ENCODE data around the gene RPS6KA3.

RPS6KA3 gene

GRCh38 chrX:20140420-20140819, 126.3 kb downstream of the RPS6KA3 start:
- H3K23ac ChIP-seq (ENCODE audit: low read length): no peak overlapping the region
- H3K4ac ChIP-seq (ENCODE audit: low read depth, low read length): no peak overlapping the region
- H3K4me2 ChIP-seq (ENCODE audit: low read length): peak overlapping the region; percentile 29
- WGBS (ENCODE audit: extremely low coverage, insufficient coverage, low lambda C conversion rate): no CpG with 5 or more reads among the region's 3 CpGs
- no peak overlapping the region for H2AK5ac ChIP-seq (ENCODE audit: low read length)
- peak overlapping the region; percentile 49 for H3K9ac ChIP-seq (ENCODE audit: low read length)
- no peak overlapping the region for H2BK5ac ChIP-seq (ENCODE audit: low read length)
- no peak overlapping the region for H2BK120ac ChIP-seq (ENCODE audit: low read depth, low read length)
- no peak overlapping the region for H4K8ac ChIP-seq (ENCODE audit: low read depth, low read length)
- H3K79me2 ChIP-seq (ENCODE audit: control insufficient read depth, insufficient read depth, low read length): peaks cover 31% of the 10 kb centered on the region
- H3K56ac ChIP-seq (ENCODE audit: low read length): no peak overlapping the region
- no peak overlapping the region for H3K18ac ChIP-seq (ENCODE audit: low read length)
- no peak for DNase-seq
- no peaks in the 10 kb centered on the region for H3K79me1 ChIP-seq (ENCODE audit: low read length)
- H2BK15ac ChIP-seq (replicated peaks; ENCODE audit: low read depth): no peak overlapping the region
- H3K4me1 ChIP-seq (ENCODE audit: control insufficient read depth, low read depth, low read length): no peaks in the 10 kb centered on the region
- peaks cover 2% of the 10 kb centered on the region for H3K36me3 ChIP-seq (ENCODE audit: control insufficient read depth, insufficient read depth, low read length)
- H3K4me3 ChIP-seq (ENCODE audit: low read length): peak overlapping the region; percentile 31
- no peak overlapping the region for H4K5ac ChIP-seq (ENCODE audit: low read length)
- H3K27me3 ChIP-seq (ENCODE audit: insufficient read depth, low read length, poor library complexity): no peaks in the 10 kb centered on the region
- H3K27ac ChIP-seq (ENCODE audit: low read depth, low read length): no peak overlapping the region

DNA sequence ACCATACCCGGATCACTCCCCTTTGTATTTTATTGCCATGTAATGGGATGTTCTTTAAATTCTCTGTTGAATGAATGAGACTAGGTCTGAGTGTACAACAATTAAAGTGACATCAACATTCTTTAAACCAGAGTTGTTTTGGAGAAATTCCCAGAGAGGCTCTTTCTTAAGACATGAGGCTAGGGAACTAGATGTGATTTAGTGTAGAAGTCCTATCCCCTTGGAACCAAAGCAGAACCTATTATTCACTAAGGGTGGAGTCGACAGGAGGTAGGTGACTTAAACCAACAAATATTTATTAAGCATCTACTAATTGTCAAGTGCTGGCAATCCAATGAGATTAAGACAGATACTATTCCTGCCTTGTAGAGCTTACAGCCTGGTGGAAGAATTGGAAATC, 126.7 kb downstream of the RPS6KA3 start:
- no peaks in the 10 kb centered on the region for H3K4me1 ChIP-seq (ENCODE audit: control insufficient read depth, low read depth, low read length)
- peaks cover 31% of the 10 kb centered on the region for H3K79me2 ChIP-seq (ENCODE audit: control insufficient read depth, insufficient read depth, low read length)
- no peak overlapping the region for H3K23ac ChIP-seq (ENCODE audit: low read length)
- H3K27me3 ChIP-seq (ENCODE audit: insufficient read depth, low read length, poor library complexity): no peaks in the 10 kb centered on the region
- no peak for DNase-seq
- no peak overlapping the region for H3K27ac ChIP-seq (ENCODE audit: low read depth, low read length)
- H3K56ac ChIP-seq (ENCODE audit: low read length): no peak overlapping the region
- H2BK120ac ChIP-seq (ENCODE audit: low read depth, low read length): no peak overlapping the region
- H3K4me2 ChIP-seq (ENCODE audit: low read length): no peak overlapping the region
- H2BK15ac ChIP-seq (replicated peaks; ENCODE audit: low read depth): no peak overlapping the region
- no CpG with 5 or more reads among the region's 2 CpGs for WGBS (ENCODE audit: extremely low coverage, insufficient coverage, low lambda C conversion rate)
- H3K9ac ChIP-seq (ENCODE audit: low read length): no peak overlapping the region
- H2BK5ac ChIP-seq (ENCODE audit: low read length): no peak overlapping the region
- H3K36me3 ChIP-seq (ENCODE audit: control insufficient read depth, insufficient read depth, low read length): peaks cover 2% of the 10 kb centered on the region
- H3K79me1 ChIP-seq (ENCODE audit: low read length): no peaks in the 10 kb centered on the region
- H3K4me3 ChIP-seq (ENCODE audit: low read length): no peak overlapping the region
- H4K5ac ChIP-seq (ENCODE audit: low read length): no peak overlapping the region
- H3K4ac ChIP-seq (ENCODE audit: low read depth, low read length): no peak overlapping the region
- no peak overlapping the region for H3K18ac ChIP-seq (ENCODE audit: low read length)
- H4K8ac ChIP-seq (ENCODE audit: low read depth, low read length): no peak overlapping the region
- H2AK5ac ChIP-seq (ENCODE audit: low read length): no peak overlapping the region

- no peak overlapping the region for H3K23ac ChIP-seq (ENCODE audit: low read length)
- H2BK15ac ChIP-seq (replicated peaks; ENCODE audit: low read depth): no peak overlapping the region
- DNase-seq: no peak
- no peak overlapping the region for H3K27ac ChIP-seq (ENCODE audit: low read depth, low read length)
- H4K8ac ChIP-seq (ENCODE audit: low read depth, low read length): no peak overlapping the region
- WGBS (ENCODE audit: extremely low coverage, insufficient coverage, low lambda C conversion rate): no CpG with 5 or more reads among the region's 5 CpGs
- H3K36me3 ChIP-seq (ENCODE audit: control insufficient read depth, insufficient read depth, low read length): peaks cover 2% of the 10 kb centered on the region
- H3K79me1 ChIP-seq (ENCODE audit: low read length): no peaks in the 10 kb centered on the region
- H3K56ac ChIP-seq (ENCODE audit: low read length): no peak overlapping the region
- H2BK120ac ChIP-seq (ENCODE audit: low read depth, low read length): no peak overlapping the region
- no peak overlapping the region for H3K4me2 ChIP-seq (ENCODE audit: low read length)
- H2AK5ac ChIP-seq (ENCODE audit: low read length): no peak overlapping the region
- no peak overlapping the region for H3K9ac ChIP-seq (ENCODE audit: low read length)
- no peak overlapping the region for H2BK5ac ChIP-seq (ENCODE audit: low read length)
- H3K27me3 ChIP-seq (ENCODE audit: insufficient read depth, low read length, poor library complexity): no peaks in the 10 kb centered on the region
- no peak overlapping the region for H3K18ac ChIP-seq (ENCODE audit: low read length)
- H3K4me3 ChIP-seq (ENCODE audit: low read length): no peak overlapping the region
- peaks cover 26% of the 10 kb centered on the region for H3K79me2 ChIP-seq (ENCODE audit: control insufficient read depth, insufficient read depth, low read length)
- no peaks in the 10 kb centered on the region for H3K4me1 ChIP-seq (ENCODE audit: control insufficient read depth, low read depth, low read length)
- no peak overlapping the region for H4K5ac ChIP-seq (ENCODE audit: low read length)
- H3K4ac ChIP-seq (ENCODE audit: low read depth, low read length): no peak overlapping the region
Observed at GRCh38 chrX:20135944-20136343, 130.8 kb downstream of the RPS6KA3 start.

DNA sequence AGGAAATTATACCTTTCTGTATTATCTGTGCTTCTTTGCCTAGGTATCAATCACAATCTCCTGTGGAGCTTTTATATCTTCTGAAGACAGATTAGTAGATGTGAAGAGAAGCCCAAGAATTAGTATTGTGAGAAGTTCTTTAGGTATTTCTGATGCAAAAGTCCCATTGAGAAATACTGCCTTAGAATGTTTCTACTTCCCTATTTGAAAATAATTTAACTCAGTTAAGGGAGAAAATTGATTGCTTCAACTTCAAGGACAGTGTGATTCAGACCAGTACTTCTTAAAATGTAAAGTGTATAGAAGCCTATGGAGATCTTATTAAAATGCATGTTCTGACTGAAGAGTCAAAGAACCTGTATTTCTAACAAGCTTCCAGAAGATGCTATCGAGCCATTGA, 134.0 kb downstream of the RPS6KA3 start:
- H3K79me2 ChIP-seq (ENCODE audit: control insufficient read depth, insufficient read depth, low read length): peaks cover 3% of the 10 kb centered on the region
- H3K79me1 ChIP-seq (ENCODE audit: low read length): no peaks in the 10 kb centered on the region
- no peak for DNase-seq
- H3K27ac ChIP-seq (ENCODE audit: low read depth, low read length): no peak overlapping the region
- WGBS (ENCODE audit: extremely low coverage, insufficient coverage, low lambda C conversion rate): no CpG with 5 or more reads among the region's 1 CpG
- H3K4me3 ChIP-seq (ENCODE audit: low read length): no peak overlapping the region
- peaks cover 2% of the 10 kb centered on the region for H3K36me3 ChIP-seq (ENCODE audit: control insufficient read depth, insufficient read depth, low read length)
- no peak overlapping the region for H3K18ac ChIP-seq (ENCODE audit: low read length)
- no peak overlapping the region for H3K4ac ChIP-seq (ENCODE audit: low read depth, low read length)
- no peak overlapping the region for H4K5ac ChIP-seq (ENCODE audit: low read length)
- no peak overlapping the region for H2BK5ac ChIP-seq (ENCODE audit: low read length)
- H3K9ac ChIP-seq (ENCODE audit: low read length): no peak overlapping the region
- H2AK5ac ChIP-seq (ENCODE audit: low read length): no peak overlapping the region
- no peak overlapping the region for H4K8ac ChIP-seq (ENCODE audit: low read depth, low read length)
- no peaks in the 10 kb centered on the region for H3K27me3 ChIP-seq (ENCODE audit: insufficient read depth, low read length, poor library complexity)
- no peak overlapping the region for H2BK15ac ChIP-seq (replicated peaks; ENCODE audit: low read depth)
- no peak overlapping the region for H2BK120ac ChIP-seq (ENCODE audit: low read depth, low read length)
- H3K23ac ChIP-seq (ENCODE audit: low read length): no peak overlapping the region
- H3K4me2 ChIP-seq (ENCODE audit: low read length): no peak overlapping the region
- no peaks in the 10 kb centered on the region for H3K4me1 ChIP-seq (ENCODE audit: control insufficient read depth, low read depth, low read length)
- no peak overlapping the region for H3K56ac ChIP-seq (ENCODE audit: low read length)

DNA sequence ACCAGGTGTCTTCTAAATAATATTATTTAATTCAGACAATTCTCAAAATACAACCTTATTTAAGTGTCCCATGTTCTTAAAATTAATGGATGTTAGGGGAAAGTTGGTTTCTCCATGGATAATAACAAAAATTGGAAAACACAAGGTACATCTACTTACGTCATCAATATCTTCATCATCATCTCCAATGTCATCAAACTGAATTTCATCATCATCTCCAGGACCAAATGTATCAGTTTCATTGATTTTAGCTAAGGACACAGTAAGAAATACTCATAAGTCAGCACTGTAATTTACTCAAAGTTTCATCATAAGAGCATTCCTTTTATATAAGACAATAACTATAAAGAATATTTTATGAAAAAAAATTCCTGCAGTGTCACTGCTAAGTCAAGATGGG, 136.4 kb downstream of the RPS6KA3 start:
- Histone ChIP-seq H3K79me2 (ENCODE audit: control insufficient read depth, insufficient read depth, low read length) (no peaks in the 10 kb centered on the region), H4K5ac (ENCODE audit: low read length) (no peak overlapping the region), H4K8ac (ENCODE audit: low read depth, low read length) (no peak overlapping the region), H3K4ac (ENCODE audit: low read depth, low read length) (no peak overlapping the region), H2BK120ac (ENCODE audit: low read depth, low read length) (no peak overlapping the region), H3K27me3 (ENCODE audit: insufficient read depth, low read length, poor library complexity) (no peaks in the 10 kb centered on the region), H3K4me1 (ENCODE audit: control insufficient read depth, low read depth, low read length) (no peaks in the 10 kb centered on the region), H3K4me2 (ENCODE audit: low read length) (no peak overlapping the region), H3K56ac (ENCODE audit: low read length) (no peak overlapping the region), H3K36me3 (ENCODE audit: control insufficient read depth, insufficient read depth, low read length) (no peaks in the 10 kb centered on the region), H3K9ac (ENCODE audit: low read length) (no peak overlapping the region), H2BK15ac (replicated peaks; ENCODE audit: low read depth) (no peak overlapping the region), H3K18ac (ENCODE audit: low read length) (no peak overlapping the region), H3K79me1 (ENCODE audit: low read length) (no peaks in the 10 kb centered on the region), H2BK5ac (ENCODE audit: low read length) (no peak overlapping the region), H3K4me3 (ENCODE audit: low read length) (no peak overlapping the region), H3K23ac (ENCODE audit: low read length) (no peak overlapping the region), H2AK5ac (ENCODE audit: low read length) (no peak overlapping the region), H3K27ac (ENCODE audit: low read depth, low read length) (no peak overlapping the region)
- no CpG with 5 or more reads among the region's 1 CpG for WGBS (ENCODE audit: extremely low coverage, insufficient coverage, low lambda C conversion rate)
- DNase-seq: no peak

- no peak overlapping the region for H2BK120ac ChIP-seq (ENCODE audit: low read depth, low read length)
- no peaks in the 10 kb centered on the region for H3K27me3 ChIP-seq (ENCODE audit: insufficient read depth, low read length, poor library complexity)
- H3K36me3 ChIP-seq (ENCODE audit: control insufficient read depth, insufficient read depth, low read length): no peaks in the 10 kb centered on the region
- no peak overlapping the region for H3K56ac ChIP-seq (ENCODE audit: low read length)
- no peak overlapping the region for H4K5ac ChIP-seq (ENCODE audit: low read length)
- no peak overlapping the region for H3K27ac ChIP-seq (ENCODE audit: low read depth, low read length)
- no peak overlapping the region for H3K9ac ChIP-seq (ENCODE audit: low read length)
- H3K4me1 ChIP-seq (ENCODE audit: control insufficient read depth, low read depth, low read length): no peaks in the 10 kb centered on the region
- H2BK15ac ChIP-seq (replicated peaks; ENCODE audit: low read depth): no peak overlapping the region
- H3K4me2 ChIP-seq (ENCODE audit: low read length): no peak overlapping the region
- no peak overlapping the region for H4K8ac ChIP-seq (ENCODE audit: low read depth, low read length)
- no peak for DNase-seq
- no peak overlapping the region for H2AK5ac ChIP-seq (ENCODE audit: low read length)
- no peak overlapping the region for H3K18ac ChIP-seq (ENCODE audit: low read length)
- WGBS (ENCODE audit: extremely low coverage, insufficient coverage, low lambda C conversion rate): no CpG with 5 or more reads among the region's 1 CpG
- no peak overlapping the region for H3K4ac ChIP-seq (ENCODE audit: low read depth, low read length)
- H3K23ac ChIP-seq (ENCODE audit: low read length): no peak overlapping the region
- H2BK5ac ChIP-seq (ENCODE audit: low read length): no peak overlapping the region
- no peaks in the 10 kb centered on the region for H3K79me1 ChIP-seq (ENCODE audit: low read length)
- H3K4me3 ChIP-seq (ENCODE audit: low read length): no peak overlapping the region
- no peaks in the 10 kb centered on the region for H3K79me2 ChIP-seq (ENCODE audit: control insufficient read depth, insufficient read depth, low read length)
Observed at GRCh38 chrX:20129547-20129946, 137.2 kb downstream of the RPS6KA3 start.

All from mesendoderm (in vitro differentiated cells).